Measurements from ENCODE around the gene JAK1.

JAK1 gene

DNA sequence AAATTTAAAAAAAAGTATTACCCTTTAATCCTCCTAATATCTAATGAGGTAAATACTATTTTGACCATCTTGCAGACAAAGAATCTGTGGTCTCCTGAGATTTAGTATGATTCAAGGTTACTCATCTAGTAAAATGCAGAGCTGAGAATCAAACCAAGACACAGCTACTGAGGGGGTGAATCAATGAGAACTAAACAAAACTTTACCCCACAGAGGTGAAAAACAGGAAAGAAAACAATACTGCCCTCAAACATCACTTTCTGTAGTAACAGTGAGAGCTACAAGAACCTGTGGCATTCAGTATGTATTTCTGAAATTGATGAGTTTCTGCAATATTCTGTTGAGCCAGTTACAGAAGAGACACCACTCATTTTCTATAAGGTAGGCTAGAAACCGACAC lies 85.1 kb downstream of the JAK1 start:
- H3K27ac ChIP-seq (ENCODE audit: low read length) = no peak overlapping the region
- H3K4me3 ChIP-seq (ENCODE audit: low read length) = no peak overlapping the region
- no peaks in the 10 kb centered on the region for H3K27me3 ChIP-seq (ENCODE audit: insufficient read depth, low read length)
- H3K9me3 ChIP-seq (ENCODE audit: insufficient read depth, low read depth, low read length) = no peaks in the 10 kb centered on the region
- peaks cover 9% of the 10 kb centered on the region; the same call in 1 of the 2 replicates for H3K4me1 ChIP-seq (ENCODE audit: insufficient read depth, low read length)
- no peaks in the 10 kb centered on the region for H3K36me3 ChIP-seq (ENCODE audit: insufficient read depth, low read depth, low read length)
- H3K9ac ChIP-seq (ENCODE audit: low read depth, low read length) = no peak overlapping the region

DNA sequence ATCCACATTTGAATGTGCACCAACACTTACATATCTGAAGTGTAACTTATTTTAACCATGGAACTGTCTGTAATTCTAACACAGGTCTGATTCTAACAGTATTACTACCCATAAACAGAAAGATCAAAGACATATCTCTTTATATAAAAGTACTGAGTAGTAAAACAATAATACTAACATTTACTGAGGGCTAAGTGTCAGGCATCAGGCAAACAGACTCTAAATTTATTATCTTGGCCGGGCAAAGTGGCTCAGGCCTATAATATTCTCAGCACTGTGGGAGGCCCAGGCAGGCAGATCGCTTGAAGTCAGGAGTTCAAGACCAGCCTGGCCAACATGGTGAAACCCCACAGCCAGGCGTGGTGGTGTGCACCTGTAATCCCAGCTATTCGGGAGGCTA lies 85.9 kb downstream of the JAK1 start:
- Histone ChIP-seq H3K27ac (ENCODE audit: low read length) (no peak overlapping the region), H3K36me3 (ENCODE audit: insufficient read depth, low read depth, low read length) (no peaks in the 10 kb centered on the region), H3K27me3 (ENCODE audit: insufficient read depth, low read length) (no peaks in the 10 kb centered on the region), H3K4me3 (ENCODE audit: low read length) (no peak overlapping the region), H3K4me1 (ENCODE audit: insufficient read depth, low read length) (peaks cover 7% of the 10 kb centered on the region; the same call in 1 of the 2 replicates), H3K9ac (ENCODE audit: low read depth, low read length) (no peak overlapping the region), H3K9me3 (ENCODE audit: insufficient read depth, low read depth, low read length) (no peaks in the 10 kb centered on the region)

DNA sequence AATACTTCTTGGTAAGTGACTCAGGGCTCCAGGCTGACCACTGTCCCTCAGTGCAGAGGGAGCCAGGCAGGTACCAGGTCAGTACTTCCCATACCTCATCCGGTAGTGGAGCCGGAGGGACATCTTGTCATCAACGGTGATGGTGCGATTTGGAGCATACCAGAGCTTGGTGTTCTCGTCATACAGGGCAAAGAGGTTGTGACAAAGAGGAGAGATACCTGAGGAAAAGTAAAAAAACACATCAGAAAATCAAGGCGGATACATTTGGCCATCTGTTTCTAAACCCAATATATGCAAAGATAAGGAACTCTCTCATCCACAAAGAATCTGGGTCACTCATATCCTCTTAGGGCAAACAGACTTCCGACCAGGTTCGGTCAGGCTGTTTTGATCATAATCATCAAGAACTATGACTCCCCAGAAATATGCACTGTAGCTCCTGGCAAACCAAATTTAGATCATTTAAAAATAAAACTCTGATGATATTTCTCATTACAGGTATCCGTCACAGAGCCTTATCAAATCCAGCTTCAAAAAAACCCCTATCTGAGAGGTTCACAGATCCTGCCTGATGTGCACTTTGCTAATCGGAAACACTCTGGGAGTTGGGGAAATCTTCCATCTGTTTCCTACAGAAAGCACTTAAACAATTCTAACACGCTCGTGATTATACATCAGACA lies 87.3 kb downstream of the JAK1 start:
- Histone ChIP-seq H3K27me3 (ENCODE audit: insufficient read depth, low read length) (no peaks in the 10 kb centered on the region), H3K27ac (ENCODE audit: low read length) (no peak overlapping the region), H3K36me3 (ENCODE audit: insufficient read depth, low read depth, low read length) (no peaks in the 10 kb centered on the region), H3K4me1 (ENCODE audit: insufficient read depth, low read length) (peaks cover 7% of the 10 kb centered on the region; the same call in 1 of the 2 replicates), H3K4me3 (ENCODE audit: low read length) (no peak overlapping the region), H3K9me3 (ENCODE audit: insufficient read depth, low read depth, low read length) (no peaks in the 10 kb centered on the region), H3K9ac (ENCODE audit: low read depth, low read length) (no peak overlapping the region)

DNA sequence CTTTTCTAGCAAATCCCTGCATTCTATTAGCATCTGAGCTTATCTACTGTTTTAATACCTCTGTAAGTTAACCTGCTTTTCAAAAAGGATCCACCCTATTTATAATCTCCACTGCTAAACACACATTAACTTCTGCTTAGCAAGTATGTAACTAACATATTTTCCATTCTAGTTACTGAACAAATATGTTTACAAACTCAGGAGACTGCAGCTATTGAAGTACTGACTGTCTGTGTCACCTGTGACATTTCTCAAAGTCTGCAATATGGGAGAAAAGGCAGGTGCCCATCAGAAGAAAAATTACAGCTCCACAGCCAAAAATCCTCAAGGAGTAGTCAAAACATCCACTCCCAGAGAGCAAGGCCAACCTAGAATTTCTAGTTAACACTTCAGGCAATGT lies 88.3 kb downstream of the JAK1 start:
- Histone ChIP-seq H3K36me3 (ENCODE audit: insufficient read depth, low read depth, low read length) (no peaks in the 10 kb centered on the region), H3K4me3 (ENCODE audit: low read length) (no peak overlapping the region), H3K27me3 (ENCODE audit: insufficient read depth, low read length) (no peaks in the 10 kb centered on the region)

DNA sequence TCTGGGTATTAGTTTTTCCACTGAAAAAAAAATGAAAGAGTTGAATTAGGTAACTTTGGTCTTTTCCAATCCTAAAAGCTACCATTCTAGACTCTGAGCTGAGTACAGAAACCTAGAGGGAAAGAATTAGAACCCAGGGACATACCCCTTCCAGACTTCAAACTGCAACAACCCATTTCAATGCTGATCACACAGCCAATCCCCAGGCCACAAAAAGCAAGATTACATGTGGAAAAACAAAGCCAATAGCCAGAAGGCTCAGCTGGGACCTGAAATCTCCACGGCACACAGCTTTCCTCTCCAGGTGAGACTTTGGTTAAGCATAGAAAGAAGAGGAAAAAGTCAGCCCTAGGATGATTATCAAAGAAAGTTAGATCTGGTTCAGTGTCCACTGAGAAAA lies 88.8 kb downstream of the JAK1 start:
- Histone ChIP-seq H3K4me3 (ENCODE audit: low read length) (no peak overlapping the region), H3K27me3 (ENCODE audit: insufficient read depth, low read length) (no peaks in the 10 kb centered on the region), H3K4me1 (ENCODE audit: insufficient read depth, low read length) (peaks cover 7% of the 10 kb centered on the region; the same call in 1 of the 2 replicates), H3K36me3 (ENCODE audit: insufficient read depth, low read depth, low read length) (no peaks in the 10 kb centered on the region), H3K27ac (ENCODE audit: low read length) (no peak overlapping the region), H3K9ac (ENCODE audit: low read depth, low read length) (no peak overlapping the region), H3K9me3 (ENCODE audit: insufficient read depth, low read depth, low read length) (no peaks in the 10 kb centered on the region)

More for the DNA sequence above, 88.3 kb downstream of the JAK1 start:
- no peak overlapping the region for H3K27ac ChIP-seq (ENCODE audit: low read length)
- H3K4me1 ChIP-seq (ENCODE audit: insufficient read depth, low read length) = peaks cover 7% of the 10 kb centered on the region; the same call in 1 of the 2 replicates
- no peaks in the 10 kb centered on the region for H3K9me3 ChIP-seq (ENCODE audit: insufficient read depth, low read depth, low read length)
- H3K9ac ChIP-seq (ENCODE audit: low read depth, low read length) = no peak overlapping the region

DNA sequence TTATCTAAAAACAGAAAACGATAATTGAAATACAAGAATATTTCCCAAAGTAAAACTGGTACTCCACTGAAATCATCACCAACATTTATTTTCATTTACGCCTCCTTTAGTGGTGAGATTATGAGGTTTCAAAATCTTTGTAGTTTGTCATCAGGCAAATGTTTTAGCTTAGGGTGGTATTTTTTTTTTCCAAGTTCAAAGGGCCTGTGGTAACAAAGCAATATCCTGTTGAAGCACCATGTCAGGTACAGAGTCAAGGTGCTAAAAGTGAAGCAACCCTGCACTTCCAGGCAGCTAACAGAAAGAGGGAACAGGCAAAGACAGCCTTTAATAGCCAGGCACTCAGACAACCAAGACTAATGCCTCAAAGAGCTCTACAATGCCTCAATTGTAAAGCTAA lies 89.2 kb downstream of the JAK1 start:
- Histone ChIP-seq H3K9ac (ENCODE audit: low read depth, low read length) (no peak overlapping the region), H3K4me3 (ENCODE audit: low read length) (no peak overlapping the region), H3K36me3 (ENCODE audit: insufficient read depth, low read depth, low read length) (no peaks in the 10 kb centered on the region), H3K9me3 (ENCODE audit: insufficient read depth, low read depth, low read length) (no peaks in the 10 kb centered on the region), H3K27ac (ENCODE audit: low read length) (no peak overlapping the region), H3K27me3 (ENCODE audit: insufficient read depth, low read length) (no peaks in the 10 kb centered on the region), H3K4me1 (ENCODE audit: insufficient read depth, low read length) (peaks cover 7% of the 10 kb centered on the region; the same call in 1 of the 2 replicates)

DNA sequence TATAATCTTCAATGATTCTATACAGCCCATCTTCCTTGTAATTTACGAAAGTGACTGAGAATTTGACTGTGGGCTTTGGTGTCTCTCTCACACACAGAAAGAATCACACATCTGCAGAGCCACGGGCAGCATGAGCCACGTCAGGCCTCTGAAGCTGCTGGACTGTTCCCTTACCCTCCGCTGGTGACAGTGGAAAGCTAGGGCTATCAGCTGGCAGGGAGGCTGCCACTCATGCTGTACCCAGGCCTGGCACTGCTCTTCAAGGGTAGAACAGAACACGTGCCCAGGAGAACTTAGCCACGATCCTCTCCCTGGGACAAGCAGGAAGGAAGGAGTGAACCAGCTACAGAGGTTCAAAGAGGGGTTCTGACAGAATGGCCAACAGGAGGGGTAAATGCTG lies 90.7 kb downstream of the JAK1 start:
- Histone ChIP-seq H3K27me3 (ENCODE audit: insufficient read depth, low read length) (no peaks in the 10 kb centered on the region), H3K4me1 (ENCODE audit: insufficient read depth, low read length) (0 out of 2 replicates have a peak, but pooled peaks cover 7% of the 10 kb centered on the region), H3K36me3 (ENCODE audit: insufficient read depth, low read depth, low read length) (no peaks in the 10 kb centered on the region), H3K9me3 (ENCODE audit: insufficient read depth, low read depth, low read length) (no peaks in the 10 kb centered on the region), H3K9ac (ENCODE audit: low read depth, low read length) (no peak overlapping the region), H3K27ac (ENCODE audit: low read length) (no peak overlapping the region), H3K4me3 (ENCODE audit: low read length) (no peak overlapping the region)

DNA sequence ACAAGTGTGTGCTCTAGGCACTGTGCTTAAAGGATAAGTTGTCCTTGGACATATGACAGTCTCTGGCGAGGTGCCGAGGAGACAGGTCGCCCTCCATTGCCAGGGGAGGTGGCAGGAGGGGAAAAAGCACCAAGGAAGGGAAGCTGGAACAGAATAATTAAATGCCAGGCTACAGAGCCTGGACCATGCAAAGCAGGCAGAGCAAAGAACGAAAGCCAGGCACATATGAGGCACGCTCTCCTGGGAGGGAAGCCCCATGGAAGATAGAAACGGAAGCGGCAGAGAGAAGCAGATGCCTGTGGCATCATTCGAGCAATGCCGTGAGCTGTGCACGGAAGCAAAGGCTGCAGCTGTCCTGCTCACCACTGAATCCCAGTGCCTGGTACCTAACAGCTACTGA lies 91.2 kb downstream of the JAK1 start:
- Histone ChIP-seq H3K4me3 (ENCODE audit: low read length) (no peak overlapping the region), H3K27me3 (ENCODE audit: insufficient read depth, low read length) (no peaks in the 10 kb centered on the region), H3K27ac (ENCODE audit: low read length) (no peak overlapping the region), H3K4me1 (ENCODE audit: insufficient read depth, low read length) (0 out of 2 replicates have a peak, but pooled peaks cover 7% of the 10 kb centered on the region), H3K36me3 (ENCODE audit: insufficient read depth, low read depth, low read length) (no peaks in the 10 kb centered on the region), H3K9ac (ENCODE audit: low read depth, low read length) (no peak overlapping the region), H3K9me3 (ENCODE audit: insufficient read depth, low read depth, low read length) (no peaks in the 10 kb centered on the region)

DNA sequence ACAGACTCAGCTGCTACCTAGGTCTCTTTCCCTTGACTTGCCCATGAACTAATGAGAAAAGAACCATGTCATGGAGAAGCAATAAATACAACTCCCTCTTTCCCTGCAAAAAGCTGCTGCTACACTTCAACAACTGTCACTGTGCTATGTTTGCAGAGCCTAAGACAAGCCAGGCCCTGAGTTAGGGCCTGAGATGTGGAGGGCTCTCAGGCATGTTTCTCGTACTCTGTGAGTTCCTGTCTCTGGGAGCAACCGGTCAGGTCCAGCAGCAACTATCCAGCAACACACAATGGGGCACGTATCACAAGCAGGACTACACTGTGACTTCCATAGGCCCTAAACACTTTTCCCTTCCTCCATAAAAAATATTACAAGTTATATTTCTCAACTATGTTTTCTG lies 91.7 kb downstream of the JAK1 start:
- H3K9me3 ChIP-seq (ENCODE audit: insufficient read depth, low read depth, low read length) = no peaks in the 10 kb centered on the region
- no peak overlapping the region for H3K9ac ChIP-seq (ENCODE audit: low read depth, low read length)
- H3K27me3 ChIP-seq (ENCODE audit: insufficient read depth, low read length) = no peaks in the 10 kb centered on the region
- no peaks in the 10 kb centered on the region for H3K36me3 ChIP-seq (ENCODE audit: insufficient read depth, low read depth, low read length)
- no peak overlapping the region for H3K27ac ChIP-seq (ENCODE audit: low read length)
- H3K4me1 ChIP-seq (ENCODE audit: insufficient read depth, low read length) = 0 out of 2 replicates have a peak, but pooled peaks cover 7% of the 10 kb centered on the region
- H3K4me3 ChIP-seq (ENCODE audit: low read length) = no peak overlapping the region

DNA sequence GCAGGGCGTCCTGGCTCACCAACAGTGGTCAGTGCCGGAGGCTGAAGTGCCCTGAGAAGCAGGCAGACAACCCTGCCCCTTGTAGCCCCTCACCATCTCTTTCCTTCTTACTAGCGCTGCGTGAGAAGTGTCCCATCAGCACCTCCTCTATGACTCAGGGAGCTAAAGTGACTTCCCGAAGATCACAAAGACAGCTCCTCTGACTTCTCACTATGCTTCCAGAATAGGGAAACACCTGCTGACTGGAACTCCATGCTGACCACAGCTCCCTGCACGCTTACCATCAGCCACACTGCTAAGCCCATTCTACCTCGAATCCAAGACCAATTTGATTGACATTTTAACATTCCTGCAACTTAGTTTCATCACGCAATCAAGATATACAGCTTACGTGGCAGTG lies 92.8 kb downstream of the JAK1 start:
- no peaks in the 10 kb centered on the region for H3K27me3 ChIP-seq (ENCODE audit: insufficient read depth, low read length)
- H3K27ac ChIP-seq (ENCODE audit: low read length) = no peak overlapping the region
- no peak overlapping the region for H3K4me3 ChIP-seq (ENCODE audit: low read length)
- H3K4me1 ChIP-seq (ENCODE audit: insufficient read depth, low read length) = 0 out of 2 replicates have a peak, but pooled peaks cover 7% of the 10 kb centered on the region
- H3K9me3 ChIP-seq (ENCODE audit: insufficient read depth, low read depth, low read length) = no peaks in the 10 kb centered on the region
- no peaks in the 10 kb centered on the region for H3K36me3 ChIP-seq (ENCODE audit: insufficient read depth, low read depth, low read length)
- no peak overlapping the region for H3K9ac ChIP-seq (ENCODE audit: low read depth, low read length)

DNA sequence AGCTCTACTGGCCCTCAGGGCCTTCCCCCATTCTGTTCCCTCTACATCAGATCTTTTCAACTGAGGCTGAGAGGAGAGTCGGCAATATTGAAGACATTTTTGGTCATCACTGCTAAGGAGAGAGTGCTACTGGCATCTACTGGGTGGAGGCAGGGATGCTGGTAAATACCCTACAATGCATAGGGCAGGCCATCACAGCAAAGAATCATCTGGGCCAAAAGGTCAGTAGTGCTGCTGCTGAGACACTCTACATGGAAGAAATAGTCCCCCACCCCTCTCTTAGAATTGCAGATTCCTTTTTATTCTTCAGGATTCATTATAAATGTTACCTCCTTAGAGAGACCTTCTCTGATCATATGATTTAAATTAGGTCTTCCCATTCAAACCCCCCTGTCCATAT lies 94.3 kb downstream of the JAK1 start:
- no peak overlapping the region for H3K9ac ChIP-seq (ENCODE audit: low read depth, low read length)
- H3K36me3 ChIP-seq (ENCODE audit: insufficient read depth, low read depth, low read length) = no peaks in the 10 kb centered on the region
- H3K4me3 ChIP-seq (ENCODE audit: low read length) = no peak overlapping the region
- H3K27me3 ChIP-seq (ENCODE audit: insufficient read depth, low read length) = no peaks in the 10 kb centered on the region
- no peaks in the 10 kb centered on the region for H3K4me1 ChIP-seq (ENCODE audit: insufficient read depth, low read length)
- no peaks in the 10 kb centered on the region for H3K9me3 ChIP-seq (ENCODE audit: insufficient read depth, low read depth, low read length)
- no peak overlapping the region for H3K27ac ChIP-seq (ENCODE audit: low read length)

DNA sequence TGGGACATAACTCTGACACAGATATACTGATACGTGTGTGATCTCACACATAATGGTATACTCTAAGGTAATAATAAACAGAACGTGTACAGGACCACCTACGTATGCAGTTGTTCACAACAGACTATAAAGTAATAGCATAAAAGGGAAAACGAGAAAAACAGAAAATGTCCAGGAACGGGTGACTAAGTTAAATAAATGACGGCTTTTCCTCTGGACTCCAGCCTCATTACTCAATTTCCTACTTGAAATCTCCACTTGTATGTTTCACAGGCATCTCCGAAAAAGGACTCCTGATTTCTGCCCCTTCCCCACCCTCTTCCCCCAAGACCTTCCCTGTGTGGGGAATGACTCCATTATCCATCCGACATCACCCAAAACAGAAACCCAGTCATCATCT lies 95.1 kb downstream of the JAK1 start:
- Histone ChIP-seq H3K9ac (ENCODE audit: low read depth, low read length) (no peak overlapping the region), H3K4me3 (ENCODE audit: low read length) (no peak overlapping the region), H3K27me3 (ENCODE audit: insufficient read depth, low read length) (no peaks in the 10 kb centered on the region), H3K36me3 (ENCODE audit: insufficient read depth, low read depth, low read length) (no peaks in the 10 kb centered on the region), H3K27ac (ENCODE audit: low read length) (no peak overlapping the region), H3K9me3 (ENCODE audit: insufficient read depth, low read depth, low read length) (no peaks in the 10 kb centered on the region), H3K4me1 (ENCODE audit: insufficient read depth, low read length) (no peaks in the 10 kb centered on the region)

Data from iPS-20b (cell line).